Fibroblast of pulmonary artery (primary cell): ENCODE results near the gene RIMKLB.
"Not testable (repeated sequence)": the region's sequence is repeated elsewhere in the genome, so short reads cannot be mapped to it uniquely, and the experiment has no call there.

Source experiments
- DNase-seq: peaks from one replicate; pipeline ENCODE4 v3.0.0-alpha.2; 2010; ENCODE audit warnings: low read depth
- H3K4me3 ChIP-seq: replicated peaks from 2 replicates; pipeline ENCODE4 v1.5.1; 2011; ENCODE audit warnings: low read depth, mild to moderate bottlenecking, control low read depth, low read length, moderate library complexity
- CTCF ChIP-seq: IDR thresholded peaks from 2 replicates; pipeline ENCODE4 v1.5.1; 2011; ENCODE audit warnings: mild to moderate bottlenecking, control low read depth, low read length, inconsistent platforms; ENCODE audit errors: missing control alignments

RIMKLB gene

GRCh38 chr12:8712572-8712971 lies 14.8 kb downstream of the RIMKLB start:
- DNase-seq: no peak
- TF ChIP-seq CTCF: no peak
- no peak overlapping the region for H3K4me3 ChIP-seq

- H3K4me3 ChIP-seq: no peak overlapping the region
- no peak for TF ChIP-seq CTCF
- no peak for DNase-seq
These were observed 24.6 kb downstream of the RIMKLB start for GRCh38 chr12:8722286-8722800.

- no peak overlapping the region for H3K4me3 ChIP-seq
- no peak for TF ChIP-seq CTCF
- DNase-seq: peak; percentile 13
These were observed 37.1 kb downstream of the RIMKLB start for GRCh38 chr12:8734873-8735381.

- no peak for TF ChIP-seq CTCF
- DNase-seq: peak; percentile 49
- no peak overlapping the region for H3K4me3 ChIP-seq
These were observed 44.7 kb downstream of the RIMKLB start for GRCh38 chr12:8742501-8742900.

- H3K4me3 ChIP-seq, DNase-seq: not testable (repeated sequence)
These were observed 45.3 kb downstream of the RIMKLB start for GRCh38 chr12:8743121-8743520.

GRCh38 chr12:8745631-8746030 lies 47.8 kb downstream of the RIMKLB start:
- H3K4me3 ChIP-seq, DNase-seq: not testable (repeated sequence)

GRCh38 chr12:8746046-8746445 lies 48.3 kb downstream of the RIMKLB start:
- H3K4me3 ChIP-seq: no peak overlapping the region
- no peak for TF ChIP-seq CTCF
- DNase-seq: no peak

- not testable (repeated sequence) for DNase-seq, H3K4me3 ChIP-seq
These were observed 62.3 kb downstream of the RIMKLB start for GRCh38 chr12:8760076-8760475.

- H3K4me3 ChIP-seq, DNase-seq: not testable (repeated sequence)
These were observed 64.9 kb downstream of the RIMKLB start for GRCh38 chr12:8762701-8763100.

GRCh38 chr12:8766121-8766520 lies 68.3 kb downstream of the RIMKLB start:
- not testable (repeated sequence) for H3K4me3 ChIP-seq, DNase-seq
